ENCODE results near the gene RRM1.
"Not testable (repeated sequence)": the region's sequence is repeated elsewhere in the genome, so short reads cannot be mapped to it uniquely, and the experiment has no call there.

RRM1 gene

DNA sequence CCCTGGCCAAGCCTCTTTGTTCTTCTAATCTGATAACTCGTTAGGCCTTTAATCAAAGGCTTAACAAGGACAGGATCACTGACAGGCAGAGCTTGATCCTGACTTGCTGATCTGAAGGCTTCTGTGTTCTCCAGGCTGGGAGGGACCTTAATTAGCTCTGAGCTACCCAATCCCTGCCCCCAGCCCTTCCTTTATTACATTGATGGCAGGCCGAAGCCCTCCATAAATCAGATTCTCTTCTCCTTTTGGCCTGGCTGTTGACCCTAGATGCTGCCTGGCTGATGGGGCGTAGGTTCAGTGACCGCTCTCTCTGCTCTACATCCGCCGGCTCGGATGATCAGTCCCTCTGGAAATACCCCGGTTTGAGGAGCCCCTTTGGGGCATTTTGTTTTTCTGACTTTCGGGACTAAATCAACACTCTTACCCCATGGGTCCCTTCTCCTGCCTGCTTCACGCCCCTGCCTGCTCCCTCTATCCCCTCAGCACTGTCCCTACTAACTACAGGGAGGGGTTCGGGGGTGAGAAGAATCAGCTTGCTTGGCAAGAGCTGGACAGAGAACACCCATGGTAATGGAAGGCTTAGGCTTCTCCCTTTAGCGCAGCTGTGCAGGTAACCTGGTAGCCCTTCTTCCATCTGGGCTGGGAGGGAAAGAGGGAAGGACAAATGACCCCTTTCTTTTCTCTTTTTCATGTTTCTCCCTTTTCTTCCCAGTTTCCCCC lies 10.0 kb upstream of the RRM1 start:
- no peak for DNase-seq

DNA sequence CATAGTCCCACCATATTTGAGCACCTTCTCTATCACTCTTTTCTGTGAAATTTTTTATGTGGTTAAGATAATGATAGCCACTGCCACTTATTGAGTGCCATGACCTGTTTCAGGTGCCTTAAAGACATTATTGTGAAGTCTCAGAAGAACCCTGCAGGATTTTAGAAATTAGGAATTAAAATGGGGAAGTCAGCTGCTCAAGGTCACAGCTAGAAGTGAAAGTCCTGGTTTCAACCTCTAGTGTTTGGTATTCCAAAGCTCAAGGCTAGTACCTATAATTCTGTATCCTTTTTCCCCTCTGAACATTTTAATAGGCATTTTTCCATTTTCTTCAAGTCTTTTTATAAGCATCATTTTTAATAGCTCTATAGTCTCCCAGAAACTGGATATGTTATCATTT lies 9.0 kb upstream of the RRM1 start:
- DNase-seq = no peak

DNA sequence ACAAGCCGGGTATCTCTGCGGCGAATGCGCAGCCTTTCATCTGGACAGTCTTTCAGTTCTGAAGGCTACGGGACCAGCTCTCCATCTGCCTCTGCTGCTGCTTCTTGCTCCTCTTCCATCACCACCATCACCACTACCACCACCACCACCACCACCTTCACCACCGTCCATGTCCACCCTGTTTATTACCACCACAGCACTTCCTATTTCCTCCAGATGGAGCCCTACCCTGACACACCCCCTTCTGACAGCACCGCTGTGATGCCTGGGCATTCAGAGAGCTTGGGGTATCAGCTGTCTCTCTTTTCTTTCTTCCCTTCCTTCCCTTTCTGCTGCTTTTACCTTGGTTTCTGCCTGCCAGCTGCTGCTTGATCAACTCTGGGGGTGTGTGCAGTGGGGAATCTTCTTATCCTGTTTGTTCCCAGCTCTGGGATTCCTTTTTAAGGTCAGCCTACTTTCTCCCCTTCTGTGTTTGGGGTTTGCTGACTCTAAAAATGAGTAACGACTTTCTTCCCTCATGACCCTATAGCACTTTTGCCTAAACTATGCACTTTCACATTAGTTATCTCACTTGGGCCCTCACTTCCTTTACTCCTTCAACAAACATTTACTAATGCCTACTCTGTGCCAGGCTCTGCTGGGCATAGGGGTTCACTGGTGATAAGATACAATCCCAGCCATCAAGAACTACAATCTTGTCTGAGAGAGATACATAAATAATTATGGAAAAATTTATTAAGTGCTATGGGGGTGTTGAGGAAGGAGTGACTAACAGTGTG lies 7.8 kb upstream of the RRM1 start:
- DNase-seq = no peak

DNA sequence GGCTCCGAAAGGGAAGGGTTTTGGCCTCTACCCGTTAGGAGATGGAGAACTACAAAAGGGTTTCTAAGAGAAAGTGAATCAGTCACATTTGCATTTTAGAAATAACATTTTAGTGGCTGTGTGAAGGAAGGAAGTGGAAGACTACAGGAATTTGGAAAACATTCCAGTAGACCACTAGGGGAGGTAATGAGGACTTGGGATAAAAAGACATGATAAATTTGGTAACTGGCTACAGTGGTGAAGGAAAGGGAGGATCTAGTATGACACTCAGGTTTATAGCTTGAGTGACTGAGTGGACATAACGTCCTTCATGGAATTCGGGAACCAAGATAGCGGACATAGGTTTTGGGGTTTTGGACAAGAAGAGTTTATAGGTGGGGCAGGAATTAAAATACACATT lies 7.0 kb upstream of the RRM1 start:
- DNase-seq = no peak

DNA sequence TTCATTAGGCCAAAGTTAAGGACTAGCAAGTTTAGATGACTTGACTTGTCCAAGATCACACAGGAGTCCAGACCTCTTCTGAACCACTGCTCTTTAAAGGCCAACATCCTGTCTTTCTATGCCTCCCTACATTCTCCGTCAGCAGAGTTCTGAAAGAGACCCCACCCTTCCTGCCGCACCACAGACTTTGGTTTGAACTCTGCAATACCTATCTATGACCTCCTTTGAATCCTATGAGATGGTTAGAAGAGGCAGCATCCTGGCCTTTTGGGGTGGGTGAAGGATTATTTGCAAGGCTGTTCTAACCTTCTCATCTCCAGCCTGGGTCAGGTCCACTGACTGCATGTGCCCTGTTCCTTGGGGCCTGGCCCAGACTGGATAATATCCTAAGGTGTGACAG lies 4.3 kb upstream of the RRM1 start:
- no peak for DNase-seq

DNA sequence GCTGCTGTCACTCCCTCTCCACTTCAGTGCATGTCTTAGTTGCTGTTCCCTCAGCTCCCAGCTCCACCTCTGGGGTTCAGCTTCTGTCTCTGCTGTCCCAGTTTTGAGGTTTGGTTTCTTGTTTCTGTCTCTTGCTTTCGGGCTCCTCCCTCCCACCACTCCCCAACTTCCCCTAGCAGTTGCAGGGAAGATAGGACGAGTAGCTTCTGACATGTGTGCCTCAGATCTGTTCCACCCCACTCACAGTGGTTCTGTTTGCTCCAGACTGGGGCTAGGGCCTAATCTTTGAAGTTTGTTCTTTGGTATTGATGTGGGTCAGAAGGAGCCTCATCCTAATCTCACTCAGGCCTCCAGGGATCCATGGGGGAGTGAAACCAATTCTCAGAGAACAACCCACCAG lies 2.6 kb upstream of the RRM1 start:
- DNase-seq = no peak

DNA sequence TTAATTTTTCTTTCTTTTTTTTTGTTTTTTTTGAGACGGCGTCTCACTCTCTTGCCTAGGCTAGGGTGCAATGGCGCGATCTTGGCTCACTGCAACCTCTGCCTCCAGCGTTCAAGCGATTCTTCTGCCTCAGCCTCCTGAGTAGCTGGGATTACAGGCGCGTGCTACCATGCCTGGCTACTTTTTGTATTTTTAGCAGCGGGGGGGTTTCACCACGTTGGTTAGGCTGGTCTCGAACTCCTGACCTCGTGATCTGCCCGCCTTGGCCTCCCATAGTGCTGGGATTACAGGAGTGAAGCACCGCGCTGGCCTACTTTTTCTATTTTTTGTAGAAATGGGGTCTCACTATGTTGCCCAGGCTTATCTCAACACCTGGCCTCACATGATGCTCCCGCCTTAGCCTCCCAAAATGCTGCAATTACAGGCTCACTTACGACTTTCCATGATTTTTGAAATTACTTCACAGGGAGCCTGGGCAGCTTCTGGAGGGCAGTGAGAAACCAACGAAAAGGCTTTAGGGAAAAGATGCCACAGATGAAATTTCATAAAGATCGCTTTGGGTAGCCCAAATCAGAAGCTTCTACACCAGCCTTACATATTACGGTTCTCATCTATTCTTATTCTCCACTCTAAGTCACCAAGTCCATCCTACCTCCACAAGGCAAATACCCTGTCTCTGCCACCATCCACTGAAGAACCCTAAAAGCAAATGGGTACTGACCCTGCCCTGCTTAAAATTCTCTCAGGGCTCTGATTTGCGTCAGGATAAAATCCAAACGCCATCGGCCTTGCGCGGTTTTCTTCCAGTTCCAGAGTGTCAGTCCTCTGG lies 866 bp upstream of the RRM1 start:
- DNase-seq = no peak

DNA sequence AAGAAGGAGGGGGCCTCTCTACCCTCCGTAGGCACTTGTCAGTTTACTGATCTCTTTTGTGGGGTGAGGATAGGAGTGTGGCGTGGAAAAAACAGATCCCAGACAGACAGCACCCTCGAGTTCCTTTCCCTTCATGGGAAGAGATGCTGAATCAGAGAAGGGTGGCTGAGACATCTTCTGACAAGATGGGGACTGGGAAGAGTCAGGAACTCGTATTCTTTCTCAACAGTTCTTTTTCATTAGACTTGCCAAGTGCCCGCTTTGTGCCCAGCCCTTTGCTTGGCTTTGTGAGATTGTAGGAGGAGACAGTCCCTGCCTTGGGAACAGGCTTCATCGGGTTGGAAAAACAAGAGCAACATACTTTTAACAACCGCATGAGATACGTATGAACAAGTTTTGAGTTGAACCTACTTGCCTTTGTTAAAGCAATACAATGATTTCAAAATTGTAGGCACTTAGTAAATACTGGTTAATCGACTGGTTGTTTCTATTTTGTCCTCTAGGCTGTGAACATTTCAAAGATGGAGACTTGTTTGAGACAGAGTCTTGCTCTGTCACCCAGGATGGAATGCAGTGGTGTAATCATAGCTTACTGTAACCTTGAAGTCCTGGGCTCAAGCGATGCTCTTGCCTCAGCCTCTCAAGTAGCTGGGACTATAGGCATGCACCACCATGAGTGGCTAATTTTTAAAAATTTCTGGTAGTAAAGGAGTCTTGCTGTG lies 1.1 kb downstream of the RRM1 start:
- no peak for DNase-seq

DNA sequence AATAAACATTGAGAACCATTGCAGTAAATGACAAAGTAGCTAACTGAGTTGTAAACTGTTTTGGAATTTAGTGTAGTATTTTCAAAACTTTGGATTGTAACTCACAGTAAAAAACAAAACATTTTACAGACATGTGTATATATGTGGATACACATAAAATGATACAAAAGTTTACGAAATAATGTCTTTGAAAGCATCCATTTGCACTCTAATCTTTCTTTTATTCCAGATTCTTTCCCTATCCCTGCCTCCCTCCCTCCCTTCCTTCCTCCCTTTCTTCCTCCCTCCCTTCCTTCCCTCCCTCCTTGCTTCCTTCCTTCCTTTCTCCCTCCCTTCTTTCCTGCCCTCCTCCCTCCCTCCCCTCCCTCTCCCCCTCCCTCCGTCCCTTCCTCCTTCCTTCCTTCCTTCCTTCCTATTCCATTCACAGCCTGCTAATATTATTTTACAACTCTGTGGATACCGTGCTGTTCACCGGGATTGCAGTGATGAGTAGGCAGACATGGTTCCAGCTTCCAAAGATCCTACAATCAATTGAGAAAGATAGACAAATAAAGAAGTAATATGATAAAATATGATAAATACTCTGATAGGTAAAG lies 3.5 kb downstream of the RRM1 start:
- DNase-seq = no peak

DNA sequence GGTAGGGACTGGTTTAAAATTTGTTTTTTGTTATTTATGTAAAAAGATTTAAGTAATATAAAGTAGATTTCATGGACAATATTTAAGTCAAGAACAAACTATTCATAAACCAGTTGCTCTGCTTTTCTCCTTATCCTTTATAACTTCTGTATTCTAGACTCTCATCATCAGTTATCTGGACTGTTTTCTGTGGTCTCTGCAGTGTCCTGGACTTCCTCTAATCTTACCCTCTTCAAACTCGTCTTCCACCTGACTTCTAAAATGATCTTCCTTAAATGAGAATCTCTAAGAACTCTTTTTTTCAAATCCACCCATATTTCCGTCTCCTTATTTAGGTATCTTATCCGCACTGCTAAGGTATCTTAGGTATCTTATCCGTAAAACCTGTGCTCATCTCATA lies 8.1 kb downstream of the RRM1 start:
- no peak for DNase-seq

DNA sequence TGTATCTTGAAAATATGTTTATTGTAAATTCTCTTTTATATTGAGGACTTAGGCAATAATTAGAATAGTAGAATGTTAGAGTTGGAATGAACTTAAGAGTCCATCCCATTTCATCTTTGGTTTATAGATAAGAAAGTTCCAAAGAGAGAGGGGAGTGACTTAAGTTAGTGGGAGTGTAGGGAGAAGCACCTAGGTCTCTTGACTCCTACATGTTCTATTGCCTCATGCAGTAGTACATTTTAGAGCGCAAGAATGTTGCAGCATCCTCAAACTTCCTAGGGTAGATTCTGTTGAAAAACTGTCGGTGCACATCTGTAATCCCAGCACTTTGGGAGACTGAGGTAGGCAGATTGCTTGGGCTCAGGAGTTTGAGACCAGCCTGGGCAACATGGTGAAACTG lies 8.7 kb downstream of the RRM1 start:
- DNase-seq = no peak

DNA sequence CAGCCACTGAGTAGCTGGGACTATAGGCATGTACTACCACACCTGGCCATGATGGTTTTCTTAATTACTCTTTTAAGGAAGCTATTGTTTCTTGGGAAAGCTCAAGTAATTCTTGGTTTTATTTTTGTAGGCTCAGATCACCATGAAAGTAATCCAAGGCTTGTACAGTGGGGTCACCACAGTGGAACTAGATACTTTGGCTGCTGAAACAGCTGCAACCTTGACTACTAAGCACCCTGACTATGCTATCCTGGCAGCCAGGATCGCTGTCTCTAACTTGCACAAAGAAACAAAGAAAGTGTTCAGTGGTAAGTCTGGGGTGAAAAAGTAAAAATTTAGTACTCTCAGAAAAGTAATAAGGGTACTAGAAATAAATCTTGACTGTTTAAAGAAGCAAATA lies 11.3 kb downstream of the RRM1 start:
- no peak for DNase-seq

DNA sequence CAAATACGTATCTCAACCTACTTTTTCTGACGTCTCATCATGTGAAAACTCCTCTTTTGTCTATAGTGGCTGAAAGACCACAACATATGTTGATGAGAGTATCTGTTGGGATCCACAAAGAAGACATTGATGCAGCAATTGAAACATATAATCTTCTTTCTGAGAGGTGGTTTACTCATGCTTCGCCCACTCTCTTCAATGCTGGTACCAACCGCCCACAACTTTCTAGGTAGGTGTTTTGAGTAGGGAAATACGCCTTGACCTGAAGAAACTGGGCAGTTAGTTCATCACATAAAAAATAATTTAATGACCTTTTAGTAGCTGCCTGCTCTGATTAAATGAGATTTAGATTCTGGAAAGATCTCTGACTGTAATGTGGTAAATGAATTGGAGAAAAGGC lies 17.2 kb downstream of the RRM1 start:
- no peak for DNase-seq

DNA sequence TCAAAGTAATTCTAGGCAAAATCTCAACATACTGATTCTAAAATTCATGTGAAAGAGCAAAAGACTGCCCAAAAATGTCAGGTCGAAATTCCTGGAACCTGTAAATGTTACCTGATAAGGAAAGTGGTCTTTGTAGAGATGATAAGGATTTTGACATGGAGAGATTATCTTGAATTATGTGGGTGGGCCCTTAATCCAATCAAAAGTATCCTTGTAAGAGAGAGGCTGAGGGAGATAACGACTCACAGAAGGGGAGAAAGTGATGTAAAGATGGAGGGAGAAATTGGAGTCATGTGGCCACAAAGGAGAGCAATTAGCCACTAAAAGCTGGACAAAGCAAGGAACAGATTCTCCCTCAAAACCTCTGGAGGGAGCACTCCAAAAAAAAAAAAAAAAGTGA lies 20.5 kb downstream of the RRM1 start:
- no peak for DNase-seq

DNA sequence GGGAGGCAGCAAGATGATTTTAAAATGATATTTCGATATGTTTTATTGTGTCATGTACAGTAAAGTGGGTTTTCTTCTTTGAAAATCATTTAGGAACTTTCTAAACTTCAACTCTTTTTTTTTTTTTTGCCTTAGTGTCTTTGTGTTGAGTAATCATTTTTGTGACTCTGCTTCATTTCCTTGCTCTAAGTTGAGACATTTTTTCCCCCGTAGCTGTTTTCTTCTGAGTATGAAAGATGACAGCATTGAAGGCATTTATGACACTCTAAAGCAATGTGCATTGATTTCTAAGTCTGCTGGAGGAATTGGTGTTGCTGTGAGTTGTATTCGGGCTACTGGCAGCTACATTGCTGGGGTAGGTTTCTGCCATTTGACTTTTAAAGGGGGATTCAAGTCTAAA lies 23.5 kb downstream of the RRM1 start:
- no peak for DNase-seq

DNA sequence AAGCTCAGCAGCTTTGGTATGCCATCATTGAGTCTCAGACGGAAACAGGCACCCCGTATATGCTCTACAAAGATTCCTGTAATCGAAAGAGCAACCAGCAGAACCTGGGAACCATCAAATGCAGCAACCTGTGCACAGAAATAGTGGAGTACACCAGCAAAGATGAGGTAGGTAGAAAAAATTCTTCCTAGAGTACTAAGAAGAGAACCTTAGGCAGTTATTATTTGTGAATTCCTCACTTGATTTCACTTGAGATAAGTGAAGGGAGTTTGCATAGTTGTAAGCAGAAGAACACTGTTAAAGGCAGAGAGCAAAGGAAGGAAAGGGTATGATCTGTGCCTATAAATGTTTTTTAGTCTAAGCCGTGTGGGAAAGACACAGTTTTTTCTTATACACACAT lies 28.6 kb downstream of the RRM1 start:
- no peak for DNase-seq

DNA sequence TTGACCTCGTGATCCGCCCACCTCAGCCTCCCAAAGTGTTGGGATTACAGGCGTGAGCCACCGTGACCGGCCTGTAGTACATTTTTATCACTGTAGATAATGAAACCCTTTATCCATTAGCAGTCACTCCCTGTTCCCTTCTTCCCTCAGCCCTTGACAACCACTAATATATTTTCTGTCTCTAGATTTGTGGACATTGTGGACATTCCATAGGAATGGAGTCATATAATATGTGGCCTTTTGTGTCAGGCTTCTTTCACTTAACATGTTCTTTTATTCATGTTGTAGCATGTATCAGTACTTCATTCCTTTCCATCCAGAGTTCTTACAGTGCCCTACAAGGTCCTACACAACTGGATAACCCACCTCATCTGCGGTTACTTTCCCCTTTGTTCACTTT lies 30.5 kb downstream of the RRM1 start:
- DNase-seq = no peak

DNA sequence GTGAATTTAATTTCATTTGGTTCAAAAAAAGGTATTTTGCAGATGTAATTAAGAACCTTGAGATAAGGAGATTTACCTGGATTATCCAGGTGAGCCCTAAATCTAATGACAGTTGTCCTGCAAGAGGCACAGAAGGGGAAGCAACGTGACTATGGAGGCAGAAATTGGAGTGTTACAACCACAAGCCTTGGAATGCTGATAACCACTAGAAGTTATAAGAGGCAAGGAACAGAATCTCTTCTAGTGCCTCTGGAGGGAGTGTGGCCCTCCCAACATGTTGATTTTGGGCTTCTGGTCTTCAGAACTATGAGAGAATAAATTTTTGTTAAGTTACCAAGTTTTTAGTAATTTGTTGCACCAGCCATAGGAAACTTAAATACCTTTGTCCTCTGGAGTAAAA lies 32.8 kb downstream of the RRM1 start:
- DNase-seq = no peak

DNA sequence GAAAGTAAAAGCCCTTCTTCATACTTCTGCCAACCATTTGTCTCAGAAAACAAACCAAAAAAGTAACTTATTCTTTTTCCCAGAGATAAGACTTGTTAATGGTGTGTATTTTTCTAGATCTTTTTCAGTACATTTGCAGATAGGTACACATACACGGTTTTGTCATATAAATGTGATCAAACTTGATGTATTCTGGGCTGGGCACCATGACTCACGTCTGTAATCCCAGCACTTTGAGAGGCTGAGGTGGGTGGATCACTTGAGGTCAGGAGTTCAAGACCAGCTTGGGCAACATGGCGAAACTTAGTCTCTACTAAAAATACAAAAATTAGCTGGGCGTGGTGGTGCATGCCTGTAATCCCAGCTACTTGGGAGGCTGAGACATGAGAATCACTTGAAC lies 35.6 kb downstream of the RRM1 start:
- not testable (repeated sequence) for DNase-seq

DNA sequence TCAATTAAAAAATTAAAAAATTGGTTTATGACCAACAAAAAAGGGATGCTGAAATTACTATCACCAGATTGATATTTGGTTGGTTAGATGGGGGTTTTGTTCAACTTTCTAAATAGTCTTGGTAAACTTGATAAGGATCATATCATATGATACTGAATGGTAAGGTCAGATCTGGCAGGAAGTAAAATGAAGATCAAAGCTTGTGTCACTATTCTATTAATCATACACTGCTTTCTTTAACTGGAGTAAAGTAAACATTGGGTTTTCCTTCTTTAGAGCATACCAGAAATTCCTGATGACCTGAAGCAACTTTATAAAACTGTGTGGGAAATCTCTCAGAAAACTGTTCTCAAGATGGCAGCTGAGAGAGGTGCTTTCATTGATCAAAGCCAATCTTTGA lies 40.2 kb downstream of the RRM1 start:
- DNase-seq = no peak

DNA sequence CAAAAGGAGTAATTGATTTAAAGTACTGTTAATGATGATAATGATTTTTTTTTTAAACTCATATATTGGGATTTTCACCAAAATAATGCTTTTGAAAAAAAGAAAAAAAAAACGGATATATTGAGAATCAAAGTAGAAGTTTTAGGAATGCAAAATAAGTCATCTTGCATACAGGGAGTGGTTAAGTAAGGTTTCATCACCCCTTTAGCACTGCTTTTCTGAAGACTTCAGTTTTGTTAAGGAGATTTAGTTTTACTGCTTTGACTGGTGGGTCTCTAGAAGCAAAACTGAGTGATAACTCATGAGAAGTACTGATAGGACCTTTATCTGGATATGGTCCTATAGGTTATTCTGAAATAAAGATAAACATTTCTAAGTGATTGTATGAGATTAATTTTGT lies 43.9 kb downstream of the RRM1 start:
- no peak for DNase-seq

DNA sequence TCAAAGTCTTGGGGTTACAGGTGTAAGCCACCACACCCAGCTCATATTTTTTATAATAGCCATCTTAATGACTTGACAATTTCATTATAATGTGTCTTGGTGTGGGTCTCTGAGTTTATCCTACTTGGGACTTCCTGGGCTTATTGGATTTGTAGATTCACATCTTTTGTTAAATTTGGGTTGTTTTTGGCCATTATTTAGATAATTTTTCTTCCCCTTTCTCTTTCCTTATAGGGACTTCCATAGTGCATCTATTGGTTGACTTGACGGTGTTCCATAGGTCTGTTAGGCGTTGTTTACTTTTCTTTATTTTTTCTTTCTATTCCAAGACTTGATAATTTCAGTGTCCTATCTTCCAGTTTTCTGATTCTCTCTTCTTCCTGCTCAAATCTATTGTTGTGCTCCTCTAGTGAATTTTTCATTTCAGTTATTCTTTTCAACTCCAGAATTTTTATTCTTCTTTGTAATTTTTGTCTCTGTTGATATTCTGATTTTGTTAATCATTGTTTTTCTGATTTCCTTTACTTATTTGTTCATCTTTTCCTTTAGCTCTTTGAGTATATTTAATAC lies 45.6 kb downstream of the RRM1 start:
- no peak for DNase-seq
